GM12891 (cell line): Measurements from ENCODE around the gene C10orf95.

Experiments used
- POLR2A ChIP-seq: IDR thresholded peaks from 2 replicates; pipeline ENCODE4 v1.6.1; 2011; ENCODE audit warnings: low read depth, low read length, control low read depth
- POLR2AphosphoS5 ChIP-seq: IDR thresholded peaks from 2 replicates; pipeline ENCODE4 v1.6.1; 2011; ENCODE audit warnings: low read depth, low read length, control low read depth
- POU2F2 ChIP-seq: IDR thresholded peaks from 2 replicates; pipeline ENCODE4 v1.6.1; 2011; ENCODE audit warnings: low read depth, mild to moderate bottlenecking, control low read depth, low read length, moderate library complexity
- SPI1 ChIP-seq: IDR thresholded peaks from 2 replicates; pipeline ENCODE4 v1.6.1; 2011; ENCODE audit warnings: low read depth, low read length, control low read depth
- TAF1 ChIP-seq: IDR thresholded peaks from 2 replicates; pipeline ENCODE4 v1.6.1; 2011; ENCODE audit warnings: low read depth, low read length, control low read depth

- TF ChIP-seq POLR2A (no peak), POLR2AphosphoS5 (no peak), TAF1 (no peak), POU2F2 (no peak), SPI1 (no peak)
These were observed 48.0 kb upstream of the C10orf95 start for GRCh38 chr10:102499356-102499755.
